Activated effector memory CD4-positive, alpha-beta T cell treated with anti-CD3 and anti-CD28 coated beads, Interleukin-2, amount 50 U/mL, for 16 hours (primary cell): ENCODE results near the gene PRRG1.
"Not testable (repeated sequence)": the region's sequence is repeated elsewhere in the genome, so short reads cannot be mapped to it uniquely, and the experiment has no call there.

ENCODE experiments used
- DNase-seq: peaks from one replicate; pipeline ENCODE4 v3.0.0-alpha.2; 2020

Gene PRRG1

GRCh38 chrX:37349221-37350033, at the start of gene PRRG1:
Gene PRRG1 (plus strand): TSS chrX:37349364. CDS start chrX:37406250, 56,886 bp downstream.
- DNase-seq: no peak

DNA sequence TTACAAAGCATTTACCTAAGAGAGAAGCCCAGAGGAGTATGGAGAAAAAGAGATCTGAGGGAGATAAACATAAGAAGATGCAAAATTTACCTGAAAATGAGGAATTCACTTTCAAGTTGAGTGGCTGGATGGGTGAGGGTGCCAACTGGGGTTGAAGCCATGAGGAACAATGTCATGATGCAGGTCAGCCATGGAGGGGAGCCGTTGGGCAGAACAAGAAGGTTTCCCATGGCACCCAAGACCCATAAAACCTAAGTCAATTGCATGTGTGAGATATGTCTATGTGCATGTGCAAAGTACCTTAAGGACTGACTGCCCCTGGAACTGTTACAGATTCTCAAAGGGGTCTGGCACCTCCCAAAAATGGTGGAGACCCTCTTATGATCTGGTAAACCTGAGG, 46.6 kb upstream of the PRRG1 start:
- no peak for DNase-seq

- DNase-seq: not testable (repeated sequence)
Measured at GRCh38 chrX:37305238-37305637, 43.9 kb upstream of the PRRG1 start.

GRCh38 chrX:37314531-37314930, 34.6 kb upstream of the PRRG1 start:
- no peak for DNase-seq

GRCh38 chrX:37315511-37316248, 33.5 kb upstream of the PRRG1 start:
- DNase-seq: no peak

GRCh38 chrX:37320541-37321203, 28.5 kb upstream of the PRRG1 start:
- DNase-seq: no peak

DNA sequence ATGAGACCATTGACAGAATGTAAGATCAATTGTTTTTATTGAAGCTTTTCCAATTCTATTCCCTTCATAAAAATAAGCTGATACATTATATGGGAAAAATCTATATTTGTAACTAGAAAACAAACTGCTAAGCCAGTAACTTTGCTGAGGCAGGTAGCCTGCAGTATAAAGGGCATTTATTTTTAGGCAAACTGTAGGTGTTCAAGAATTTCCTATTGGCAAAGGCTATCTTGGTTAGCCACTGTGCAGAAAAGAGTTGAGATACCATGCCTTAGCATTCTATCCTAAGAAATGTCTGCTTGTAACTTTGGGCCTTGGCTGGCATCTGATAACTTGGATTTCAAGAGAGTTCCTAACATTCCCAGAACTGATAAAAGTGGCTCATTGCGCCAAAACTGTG, 18.5 kb upstream of the PRRG1 start:
- no peak for DNase-seq

GRCh38 chrX:37331546-37331945, 17.6 kb upstream of the PRRG1 start:
- DNase-seq: no peak

DNA sequence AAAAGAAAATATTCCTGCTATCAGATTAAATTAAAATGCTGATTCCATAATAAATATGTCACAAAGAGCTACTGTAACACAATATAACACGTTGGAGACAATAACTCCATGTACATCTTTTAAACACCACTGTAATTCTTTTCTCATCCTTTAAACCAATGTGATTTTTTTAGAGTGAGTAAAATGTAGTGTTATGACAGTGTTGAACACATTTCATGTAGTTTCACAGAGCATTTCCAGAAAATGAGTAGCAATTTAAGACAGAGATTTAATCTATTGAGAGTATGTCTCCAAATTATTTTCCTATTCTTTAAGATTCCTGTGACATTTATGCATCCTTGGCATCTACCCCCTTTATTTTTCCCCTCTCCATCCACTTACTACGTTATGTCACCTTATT, 17.1 kb upstream of the PRRG1 start:
- DNase-seq: no peak

DNA sequence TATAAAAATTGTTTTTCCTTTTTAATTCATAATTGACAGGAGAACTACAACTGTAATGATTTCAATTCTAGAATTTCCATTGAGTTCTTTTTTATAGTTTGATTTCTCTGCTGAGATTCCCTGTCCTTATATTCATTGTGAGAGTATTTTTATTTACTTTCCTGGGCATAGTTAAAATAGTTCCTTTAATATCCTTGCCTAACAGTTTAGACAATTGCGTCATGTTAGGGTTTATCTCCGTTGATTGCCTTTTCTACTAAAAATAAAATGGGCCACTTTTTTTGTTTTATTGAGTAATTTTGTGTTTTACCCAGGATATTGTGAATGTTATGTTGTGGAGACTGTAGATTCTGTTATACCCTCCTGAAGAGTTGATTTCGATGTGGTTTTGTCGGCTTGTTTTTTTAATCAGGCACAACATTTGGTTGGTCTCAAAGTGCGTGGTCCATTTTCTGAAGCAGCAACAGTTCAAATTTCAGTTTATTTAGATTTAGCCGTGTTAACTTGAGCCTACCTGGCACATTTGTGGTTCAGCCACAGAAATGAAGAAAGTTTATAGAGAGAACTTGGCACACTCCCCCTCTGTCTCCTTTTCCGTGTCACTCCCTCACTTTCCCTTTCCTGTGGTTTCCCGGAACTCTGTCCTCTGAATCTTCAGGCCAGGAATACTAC, 16.0 kb upstream of the PRRG1 start:
- no peak for DNase-seq

- DNase-seq: no peak
Measured at GRCh38 chrX:37347420-37347819, 1.7 kb upstream of the PRRG1 start.

DNA sequence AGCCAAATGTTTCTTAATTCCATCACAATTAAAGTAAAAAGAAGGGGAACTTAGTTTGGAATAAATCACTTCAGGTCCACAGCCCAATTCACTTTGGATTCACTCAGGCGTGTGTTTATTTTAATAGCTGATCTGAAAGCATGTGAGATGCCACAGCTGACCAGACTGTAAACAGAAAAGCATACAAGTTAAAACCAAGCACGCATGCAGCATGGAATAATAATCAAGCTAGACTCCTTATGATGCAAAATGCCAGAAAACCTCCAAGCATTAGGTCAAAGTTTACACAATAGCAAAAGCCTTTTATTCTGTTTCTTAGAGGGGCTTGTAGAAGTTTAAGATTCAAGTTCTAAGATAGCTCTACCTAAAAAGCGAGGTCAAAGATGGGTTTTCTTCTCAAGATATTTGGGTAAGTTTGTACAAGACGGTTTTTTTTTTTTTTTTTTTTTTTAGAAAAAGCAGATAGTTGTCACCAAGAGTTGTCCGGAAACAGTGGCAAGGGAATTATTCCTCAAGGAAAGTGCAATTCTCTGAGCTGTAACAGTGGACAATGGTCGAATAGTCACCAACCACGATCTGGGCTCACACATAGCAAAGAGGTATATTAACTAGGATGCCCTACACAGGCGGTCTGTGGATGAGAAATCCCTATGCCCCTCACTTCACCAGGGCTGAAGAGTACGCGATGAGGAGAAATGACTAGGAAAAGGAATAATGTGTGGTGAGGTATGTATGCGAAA, 763 bp upstream of the PRRG1 start:
- no peak for DNase-seq

DNA sequence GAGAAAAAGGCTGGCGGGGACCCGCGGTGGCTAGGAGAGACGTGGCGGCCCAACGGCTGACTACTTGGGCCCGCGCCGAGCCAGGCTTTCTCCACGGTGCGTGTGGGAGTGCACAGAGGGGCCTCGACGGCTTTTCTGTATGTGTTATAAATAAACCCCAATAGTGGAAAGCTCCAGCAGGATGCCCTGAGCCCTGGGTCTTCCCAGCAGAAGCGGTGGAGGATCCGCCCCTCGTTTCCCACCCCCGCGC, 268 bp upstream of the PRRG1 start:
- DNase-seq: no peak

GRCh38 chrX:37350034-37350365, 836 bp downstream of the PRRG1 start:
- DNase-seq: no peak

DNA sequence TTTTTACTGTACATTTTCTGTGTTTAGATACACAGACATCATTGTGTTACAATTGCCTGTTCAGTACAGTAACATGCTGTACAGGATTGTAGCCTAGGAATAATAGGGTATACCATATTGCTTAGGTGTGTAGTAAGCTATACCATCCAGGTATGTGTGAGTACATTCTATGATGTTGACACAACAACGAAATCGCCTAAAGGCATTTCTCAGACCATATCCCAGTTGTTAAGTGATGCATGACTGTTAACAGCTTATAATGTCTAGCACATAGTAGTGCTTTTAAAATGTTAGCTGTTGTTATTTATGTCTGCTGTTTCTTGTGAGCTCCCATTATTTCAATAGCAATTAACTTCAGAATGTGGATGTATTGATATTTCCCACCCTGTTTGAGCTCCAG, 4.5 kb downstream of the PRRG1 start:
- no peak for DNase-seq

DNA sequence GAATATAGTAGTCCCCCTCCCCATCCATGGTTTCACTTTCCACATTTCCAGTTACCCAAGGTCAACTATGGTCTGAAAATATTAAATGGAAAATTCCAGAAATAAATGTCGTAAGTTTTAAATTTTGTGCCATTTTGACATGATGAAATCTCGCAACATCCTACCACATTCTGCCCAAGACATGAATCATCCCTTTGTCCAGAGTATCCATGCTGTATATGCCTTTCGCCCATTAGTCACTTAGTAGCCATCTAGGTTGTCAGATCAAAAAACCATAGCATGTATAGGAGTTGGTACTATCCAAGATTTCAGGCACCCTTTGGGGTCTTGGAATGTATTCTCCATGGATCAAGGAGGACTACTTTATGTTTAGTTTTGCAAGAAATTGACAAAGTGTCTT, 8.3 kb downstream of the PRRG1 start:
- no peak for DNase-seq

- no peak for DNase-seq
Measured at GRCh38 chrX:37361596-37361995, 12.4 kb downstream of the PRRG1 start.

DNA sequence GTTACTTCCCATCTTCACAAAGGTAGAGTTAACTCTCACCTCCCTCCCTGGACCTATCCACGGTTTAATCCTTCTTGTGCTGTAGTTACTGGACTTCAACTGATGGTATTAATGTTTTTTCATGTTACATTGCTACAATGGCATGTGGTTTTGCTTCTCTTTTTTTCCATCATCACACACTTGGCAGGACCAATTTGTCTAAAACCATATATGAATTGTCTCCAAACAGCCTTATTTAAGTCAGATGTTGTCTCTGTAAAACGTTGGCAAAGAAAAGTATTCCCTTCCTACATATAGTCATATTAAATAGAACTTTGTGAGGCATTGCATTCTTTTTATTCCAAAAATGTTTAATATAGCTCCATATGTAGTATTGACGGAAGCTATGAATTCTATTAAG, 15.5 kb downstream of the PRRG1 start:
- no peak for DNase-seq

DNA sequence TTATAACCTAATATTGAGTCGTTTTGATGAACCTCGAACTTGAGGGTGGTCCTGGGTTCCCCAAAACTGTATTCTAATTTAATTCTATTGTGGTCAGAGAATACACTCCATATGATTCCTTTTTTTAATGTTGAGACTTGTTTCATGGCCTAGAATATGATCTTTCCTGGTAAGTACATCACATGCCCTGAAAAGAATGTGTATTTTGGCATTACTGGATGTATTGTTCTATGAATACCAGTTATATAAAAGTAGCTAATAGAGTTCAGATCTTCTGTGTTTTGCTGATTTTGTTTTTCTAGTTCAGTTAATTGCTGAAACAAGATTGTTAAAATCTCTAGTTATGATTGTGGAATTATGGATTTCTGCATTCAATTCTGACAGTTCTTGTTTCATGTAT, 18.8 kb downstream of the PRRG1 start:
- no peak for DNase-seq

DNA sequence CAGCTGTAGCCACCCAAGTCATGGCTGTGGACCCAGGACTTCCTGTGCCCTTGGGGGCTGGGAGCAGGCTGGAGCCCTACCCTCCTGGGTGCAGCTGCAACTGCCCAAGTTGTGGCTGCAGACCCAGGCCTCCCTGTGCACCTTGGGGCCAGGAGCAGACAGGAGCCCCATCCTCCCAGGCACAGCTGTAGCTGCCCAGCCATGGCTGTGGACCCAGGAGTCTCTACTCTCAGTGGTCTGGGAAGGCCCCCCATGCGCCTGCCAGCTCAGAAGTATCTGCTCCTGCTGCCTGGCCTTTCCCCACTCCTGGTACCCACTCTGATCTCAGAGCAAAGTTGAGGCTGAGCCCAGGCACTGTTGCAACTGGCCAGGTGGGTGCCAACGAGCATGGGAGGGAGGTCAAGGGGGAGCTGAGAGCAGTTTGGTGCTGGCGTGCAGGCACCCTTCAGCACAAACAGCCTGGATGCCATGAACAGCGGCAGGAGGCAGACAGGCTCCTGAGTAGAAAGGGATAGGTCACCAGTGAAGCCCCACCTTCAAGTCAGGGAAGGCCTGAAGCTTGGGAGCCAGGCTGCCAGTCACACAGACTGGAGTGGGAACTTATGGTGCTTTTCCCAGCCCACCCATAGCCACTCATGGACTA, 21.5 kb downstream of the PRRG1 start:
- DNase-seq: no peak

GRCh38 chrX:37371578-37371991, 22.4 kb downstream of the PRRG1 start:
- DNase-seq: no peak

- no peak for DNase-seq
Measured at GRCh38 chrX:37378404-37378803, 29.2 kb downstream of the PRRG1 start.

- no peak for DNase-seq
Measured at GRCh38 chrX:37378830-37379229, 29.7 kb downstream of the PRRG1 start.
